NCI-H82 treated with DMSO at 0.1 percent for 48 hours (cell line): ENCODE results near the gene TLR10.
A peak's percentile ranks its signal among the peaks of the same experiment; 100 is the strongest.
"Not testable (repeated sequence)": the region's sequence is repeated elsewhere in the genome, so short reads cannot be mapped to it uniquely, and the experiment has no call there.

Source experiments
- DNase-seq: peaks from one replicate; lab custom pipeline; 2025; ENCODE audit not compliant: unreplicated experiment; lab: John Stamatoyannopoulos, UW

TLR10 gene

GRCh38 chr4:38782452-38783108 is at the start of gene TLR10:
TSS of gene TLR10 (minus strand) at chr4:38782990. CDS start at chr4:38775590, 7,400 bp downstream.
- DNase-seq: peak; percentile 7

DNA sequence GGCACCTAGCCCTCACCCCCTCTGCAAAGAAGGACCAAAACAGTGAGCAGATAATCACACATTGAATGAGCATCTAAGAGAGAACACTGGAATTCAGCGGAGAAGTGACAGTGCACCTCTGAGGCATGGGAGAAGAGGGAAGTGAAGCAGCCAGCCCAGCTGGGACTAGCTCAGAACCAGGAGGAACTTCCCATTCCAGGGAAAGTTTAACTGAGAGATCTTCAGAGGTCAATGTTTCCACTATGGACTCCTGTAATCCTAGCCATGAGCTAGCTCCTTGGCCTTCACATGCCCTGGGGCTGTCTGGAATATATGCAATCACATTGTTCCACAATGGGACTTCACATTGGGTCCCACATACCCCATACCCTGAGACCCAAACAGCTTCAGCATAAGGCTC is 49.4 kb upstream of the TLR10 start:
- DNase-seq: no peak

- DNase-seq: no peak
Measured at GRCh38 chr4:38831653-38832052, 48.9 kb upstream of the TLR10 start.

DNA sequence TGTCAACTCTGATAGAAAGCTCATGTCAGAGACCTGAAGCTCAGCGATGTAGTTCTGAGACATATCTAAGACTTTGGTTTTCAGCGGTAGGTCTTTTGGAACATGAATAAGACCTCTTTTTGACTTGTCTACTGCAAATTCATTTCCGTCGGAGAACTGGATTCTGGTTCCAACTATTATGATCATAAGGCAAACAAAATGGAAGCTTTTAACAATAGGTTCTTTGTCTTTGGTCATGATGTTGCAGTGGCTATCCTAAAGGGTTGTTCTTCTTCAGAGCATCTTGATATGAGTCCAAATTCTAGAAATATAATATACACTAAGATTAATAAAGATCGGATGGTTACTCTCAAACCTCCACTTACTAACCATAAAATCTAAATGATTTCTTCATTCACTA is 46.4 kb upstream of the TLR10 start:
- DNase-seq: no peak

DNA sequence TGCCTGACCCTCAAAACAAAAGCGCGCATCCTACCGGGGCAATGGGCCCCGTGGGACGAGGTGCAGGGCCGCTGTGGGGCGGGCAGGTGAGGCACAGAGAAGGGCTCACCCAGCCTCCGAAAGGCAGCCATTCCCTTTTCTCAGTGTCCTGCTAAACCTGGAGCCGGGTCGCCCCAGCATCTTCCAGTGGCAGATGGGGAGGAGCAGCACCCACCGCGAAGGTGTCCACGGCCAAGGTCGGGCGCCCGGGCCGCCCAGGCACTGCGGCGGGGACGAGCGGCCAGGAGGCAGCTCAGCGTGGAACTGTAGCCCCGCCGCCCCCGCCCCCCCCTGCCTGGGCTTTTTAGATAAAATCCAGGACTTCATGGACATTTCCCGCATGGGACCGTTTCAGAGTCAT is 41.0 kb upstream of the TLR10 start:
- no peak for DNase-seq

DNA sequence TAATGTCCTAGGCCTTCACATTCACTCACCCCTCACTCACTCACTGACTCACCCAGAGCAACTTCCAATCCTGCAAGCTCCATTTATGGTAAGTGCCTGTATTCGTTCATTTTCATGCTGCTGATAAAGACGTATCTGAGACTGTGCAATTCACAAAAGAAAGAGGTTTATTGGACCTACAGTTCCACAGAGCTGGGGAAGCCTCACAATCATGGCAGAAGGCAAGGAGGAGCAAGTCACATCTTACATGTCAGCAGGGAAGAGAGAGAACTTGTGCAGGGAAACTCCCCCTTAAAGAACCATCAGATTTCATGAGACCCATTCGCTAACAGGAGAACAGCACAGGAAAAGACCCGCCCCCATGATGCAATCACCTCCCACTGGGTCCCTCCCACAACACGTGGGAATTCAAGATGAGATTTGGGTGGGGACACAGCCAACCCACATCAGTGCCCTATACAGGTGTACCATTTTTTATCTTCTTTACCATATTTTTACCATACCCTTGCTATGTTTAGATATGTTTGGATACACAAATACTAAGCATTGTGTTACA is 40.0 kb upstream of the TLR10 start:
- no peak for DNase-seq

GRCh38 chr4:38821739-38822138 is 38.9 kb upstream of the TLR10 start:
- DNase-seq: no peak

- DNase-seq: no peak
Measured at GRCh38 chr4:38820329-38821061, 37.7 kb upstream of the TLR10 start.

- DNase-seq: no peak
Measured at GRCh38 chr4:38819569-38819968, 36.8 kb upstream of the TLR10 start.

- no peak for DNase-seq
Measured at GRCh38 chr4:38818441-38818976, 35.7 kb upstream of the TLR10 start.

DNA sequence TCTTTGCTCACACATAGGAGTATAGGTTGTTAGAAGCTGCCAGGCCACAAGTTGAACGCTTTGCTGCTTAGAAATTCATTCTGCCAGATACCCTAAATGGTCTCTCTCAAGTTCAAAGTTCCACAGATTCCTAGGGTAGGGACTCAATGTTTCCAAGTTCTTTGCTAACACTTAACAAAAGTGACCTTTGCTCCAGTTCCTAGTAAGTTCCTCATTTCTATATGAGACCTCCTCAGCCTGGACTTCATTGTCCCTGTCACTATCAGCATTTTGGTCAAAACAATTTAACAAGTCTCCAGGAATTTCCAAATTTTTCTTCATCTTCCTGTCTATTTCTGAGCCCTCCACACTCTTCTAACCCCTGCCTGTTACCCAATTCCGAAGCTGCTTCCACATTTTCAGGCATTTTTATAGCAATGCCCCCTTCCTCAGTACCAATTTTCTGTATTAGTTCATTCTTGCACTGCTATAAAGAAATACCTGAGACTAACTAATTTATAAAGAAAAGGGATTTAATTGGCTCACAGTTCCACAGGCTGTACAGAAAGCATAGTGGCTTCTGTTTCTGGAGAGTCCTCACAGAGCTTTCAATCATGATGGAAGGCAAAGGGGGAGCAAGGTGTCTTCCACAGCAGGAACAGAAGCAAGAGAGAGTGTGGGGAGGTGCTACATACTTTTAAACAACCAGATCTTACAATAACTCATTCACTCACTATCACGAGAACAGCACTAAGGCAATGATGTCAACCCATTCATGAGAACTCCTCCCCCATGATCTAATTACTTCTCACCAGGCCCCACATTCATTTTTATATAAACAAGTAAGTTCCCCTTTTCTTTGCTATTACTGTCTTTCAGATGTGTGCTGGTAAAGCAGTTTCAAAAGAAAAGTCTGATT is 33.3 kb upstream of the TLR10 start:
- DNase-seq: no peak

DNA sequence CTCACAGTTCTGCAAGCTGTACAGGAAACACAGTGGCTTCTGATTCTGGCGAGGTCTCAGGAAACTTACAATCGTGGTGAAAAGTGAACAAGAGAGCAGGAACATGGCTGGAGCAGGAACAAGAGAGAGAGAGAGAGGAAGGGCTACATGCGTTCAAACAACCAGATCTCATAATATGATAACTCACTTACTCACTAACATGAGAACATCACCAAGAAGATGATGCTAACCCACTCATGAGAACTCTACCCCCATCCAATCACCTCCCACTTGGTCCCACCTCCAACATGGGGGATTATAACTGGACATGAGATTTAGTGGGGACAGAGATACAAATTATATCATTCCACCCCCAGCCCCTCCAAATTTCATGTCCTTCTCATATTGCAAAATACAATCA is 31.6 kb upstream of the TLR10 start:
- no peak for DNase-seq

GRCh38 chr4:38811297-38811696 is 28.5 kb upstream of the TLR10 start:
- no peak for DNase-seq

- DNase-seq: not testable (repeated sequence)
Measured at GRCh38 chr4:38807462-38807861, 24.7 kb upstream of the TLR10 start.

GRCh38 chr4:38806251-38806650 is 23.5 kb upstream of the TLR10 start:
- not testable (repeated sequence) for DNase-seq

DNA sequence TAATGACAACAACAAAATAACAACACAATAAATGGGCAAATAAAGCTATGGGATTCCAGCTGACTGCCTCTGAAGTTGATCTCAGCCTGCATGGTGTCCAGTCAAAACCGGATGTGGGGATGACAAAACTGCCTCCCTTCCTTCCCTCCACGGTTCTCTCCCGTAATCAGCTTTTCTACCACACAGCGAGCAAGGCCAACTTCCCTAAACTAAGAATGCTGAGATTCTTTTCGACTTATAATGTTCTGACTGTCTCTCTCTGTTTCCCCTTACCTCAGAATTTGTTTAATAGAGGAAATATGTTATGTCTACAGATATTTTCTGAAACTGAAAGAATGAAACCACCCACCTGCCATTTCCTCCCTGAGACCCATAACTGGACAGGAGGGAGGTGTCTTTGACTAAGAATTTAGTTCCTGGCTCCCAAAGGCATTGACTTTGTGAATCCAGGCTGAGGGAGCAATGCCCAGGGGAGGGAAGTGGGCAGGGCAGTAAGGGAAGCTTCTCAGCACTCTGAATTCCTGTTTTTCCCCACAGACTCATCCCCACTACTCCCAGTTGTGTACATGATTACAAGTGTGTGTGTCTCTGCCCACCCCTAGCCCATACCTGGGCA is 22.8 kb upstream of the TLR10 start:
- no peak for DNase-seq

DNA sequence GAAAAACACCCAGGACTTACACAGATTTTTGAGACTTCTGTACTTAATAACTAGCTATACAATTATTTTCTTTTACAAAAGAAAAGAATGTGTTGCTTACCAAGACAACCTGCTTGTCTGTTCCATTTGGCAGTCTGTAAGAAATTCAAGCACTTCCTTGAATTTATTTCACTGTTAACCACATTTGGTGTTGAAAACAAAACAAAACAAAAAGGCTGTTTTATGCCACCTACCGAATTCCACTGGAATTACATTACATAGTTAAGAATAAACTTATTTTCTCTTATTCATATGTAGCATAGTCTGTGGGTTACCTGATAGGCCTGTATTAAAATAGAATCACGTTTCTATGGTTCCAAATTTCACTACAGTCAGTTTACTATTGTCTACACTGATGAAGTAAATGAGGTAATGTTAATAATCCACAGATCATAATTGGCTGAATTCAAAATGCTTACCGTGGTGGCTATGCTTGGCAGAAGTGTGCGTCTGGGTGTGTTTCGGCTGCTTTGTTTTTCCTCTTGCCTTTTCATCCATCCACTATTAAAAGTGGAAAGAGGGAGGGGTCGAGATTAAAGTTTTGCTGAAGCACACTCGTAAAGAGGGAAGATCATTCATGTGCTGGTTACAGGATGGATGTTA is 22.0 kb upstream of the TLR10 start, which contains the start of gene TLR1:
TSS of gene TLR1 (minus strand) at position 138 of the 642 bp plus-strand sequence. CDS start 5,960 bp downstream, outside the sequence.
- no peak for DNase-seq

DNA sequence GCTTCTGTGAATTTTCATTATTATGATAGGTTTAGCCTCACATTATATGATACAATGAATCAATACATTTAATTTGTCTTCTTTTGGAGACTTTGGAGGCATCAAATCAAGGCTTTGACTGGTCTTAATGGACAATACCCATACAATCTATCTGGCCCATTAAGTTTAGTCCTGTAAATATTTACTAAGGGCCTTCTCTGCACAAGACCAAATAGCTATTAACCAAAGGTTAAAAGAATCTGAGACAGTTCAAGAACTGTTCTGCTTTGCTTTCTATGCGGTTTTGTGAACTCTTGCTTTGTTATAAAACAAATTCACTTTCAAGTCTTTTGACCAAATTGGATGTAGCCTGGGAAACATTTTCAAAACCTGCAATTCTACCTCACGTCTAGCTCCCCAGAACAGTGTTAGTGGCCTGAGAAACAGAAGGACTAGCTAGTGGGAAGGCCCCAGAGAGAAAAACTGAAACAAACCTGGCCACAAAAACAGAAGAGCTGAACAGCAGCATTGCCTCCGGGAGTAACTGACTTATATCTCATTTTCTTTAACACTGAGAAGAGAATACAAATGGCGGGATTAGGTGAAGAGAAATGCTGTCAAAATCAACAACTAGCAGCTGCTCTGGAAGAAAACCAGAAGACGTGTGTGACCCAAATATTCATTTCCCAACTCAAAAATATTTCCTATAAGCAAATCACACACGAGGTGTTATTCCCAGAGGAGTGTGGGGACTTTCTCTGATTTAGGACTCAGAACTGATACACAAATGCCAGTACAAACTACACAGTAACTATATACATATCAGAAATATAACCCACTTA is 21.3 kb upstream of the TLR10 start:
- DNase-seq: no peak
